HepG2 (cell line): Measurements from ENCODE around the gene FASTK. TPM values are rescaled to one million over a fixed set of nuclear protein-coding genes. Genes with fewer than 3 reads are reported as not detected.
A peak's percentile ranks its signal among the peaks of the same experiment; 100 is the strongest.

Source experiments
- ATF7-NPFF ChIP-seq: sonication (generic); formaldehyde crosslinking; IDR thresholded peaks from 2 replicates; pipeline ENCODE4 v1.8.1; 2023; ENCODE audit warnings: mild to moderate bottlenecking, low read depth, missing genetic modification reagents, moderate library complexity
- CBX2 ChIP-seq, 2 experiments: fragments of 200-600 bp in 1 of 2; sonication (generic); formaldehyde crosslinking in 1 of 2; IDR thresholded peaks; 2 replicates each; pipeline versions ENCODE4 v1.7.0 to v1.8.1; 2018 to 2022; ENCODE audit warnings: low read depth in 2 of 2, low read length in 1 of 2, mild to moderate bottlenecking in 1 of 2, missing genetic modification reagents in 1 of 2
- FOXP4 ChIP-seq: sonication (generic); formaldehyde crosslinking; IDR thresholded peaks from 2 replicates; pipeline ENCODE4 v1.4.0; 2020; ENCODE audit warnings: missing genetic modification reagents
- GLMP ChIP-seq: sonication (generic); formaldehyde crosslinking; IDR thresholded peaks from 2 replicates; pipeline ENCODE4 v1.9.0; 2021; ENCODE audit warnings: missing genetic modification reagents, mild to moderate bottlenecking, borderline replicate concordance
- HOXA7 ChIP-seq: sonication (generic); formaldehyde crosslinking; IDR thresholded peaks from 2 replicates; pipeline ENCODE4 v1.8.1; 2022; ENCODE audit warnings: mild to moderate bottlenecking, missing genetic modification reagents, moderate library complexity
- LRRFIP1 ChIP-seq: sonication (generic); formaldehyde crosslinking; conservative IDR thresholded peaks from 2 replicates; pipeline ENCODE4 v1.4.0; 2020; ENCODE audit warnings: missing genetic modification reagents
- MZF1 ChIP-seq: sonication (generic); formaldehyde crosslinking; IDR thresholded peaks from 2 replicates; pipeline ENCODE4 v1.8.1; 2023; ENCODE audit warnings: mild to moderate bottlenecking, missing genetic modification reagents, borderline replicate concordance
- NPAS2 ChIP-seq: sonication (generic); formaldehyde crosslinking; IDR thresholded peaks from 2 replicates; pipeline ENCODE4 v1.8.0; 2022; ENCODE audit warnings: mild to moderate bottlenecking, missing genetic modification reagents, borderline replicate concordance
- ONECUT2 ChIP-seq: sonication (generic); formaldehyde crosslinking; IDR thresholded peaks from 2 replicates; pipeline ENCODE4 v1.4.0; 2020; ENCODE audit warnings: missing genetic modification reagents
- PBX3 ChIP-seq: sonication (generic); formaldehyde crosslinking; IDR thresholded peaks from 2 replicates; pipeline ENCODE4 v1.8.1; 2023; ENCODE audit warnings: missing genetic modification reagents, inconsistent platforms, borderline replicate concordance
- POGZ ChIP-seq: sonication (generic); formaldehyde crosslinking; IDR thresholded peaks from 2 replicates; pipeline ENCODE4 v1.4.0; 2020; ENCODE audit warnings: mild to moderate bottlenecking, missing genetic modification reagents
- RBAK ChIP-seq: sonication (generic); formaldehyde crosslinking; IDR thresholded peaks from 2 replicates; pipeline ENCODE4 v1.5.1; 2020; ENCODE audit warnings: mild to moderate bottlenecking, missing genetic modification reagents
- TCF7 ChIP-seq: sonication (generic); IDR thresholded peaks from 2 replicates; pipeline ENCODE4 v1.6.1; 2016; ENCODE audit warnings: antibody characterized with exemption, low read depth
- THAP11 ChIP-seq: IDR thresholded peaks from 2 replicates; pipeline ENCODE4 v1.6.1; 2016; ENCODE audit warnings: missing biosample characterization, missing genetic modification reagents
- THYN1 ChIP-seq: sonication (generic); formaldehyde crosslinking; IDR thresholded peaks from 2 replicates; pipeline ENCODE4 v1.8.1; 2023; ENCODE audit warnings: low read depth, mild to moderate bottlenecking, moderate library complexity, missing genetic modification reagents, borderline replicate concordance
- ZBTB8A ChIP-seq: sonication (generic); formaldehyde crosslinking; IDR thresholded peaks from 2 replicates; pipeline ENCODE4 v1.4.0; 2020; ENCODE audit warnings: mild to moderate bottlenecking, low read depth, missing genetic modification reagents, borderline replicate concordance
- ZFAT ChIP-seq: sonication (generic); formaldehyde crosslinking; conservative IDR thresholded peaks from 2 replicates; pipeline ENCODE4 v1.8.1; 2023; ENCODE audit warnings: missing genetic modification reagents, inconsistent platforms
- ZNF124 ChIP-seq: sonication (generic); formaldehyde crosslinking; IDR thresholded peaks from 2 replicates; pipeline ENCODE4 v1.4.0; 2020; ENCODE audit warnings: missing genetic modification reagents
- ZNF547 ChIP-seq: sonication (generic); formaldehyde crosslinking; IDR thresholded peaks from 2 replicates; pipeline ENCODE4 v1.5.1; 2020; ENCODE audit warnings: mild to moderate bottlenecking, missing genetic modification reagents
- ZNF724P ChIP-seq: sonication (generic); formaldehyde crosslinking; IDR thresholded peaks from 2 replicates; pipeline ENCODE4 v1.8.0; 2022; ENCODE audit warnings: missing genetic modification reagents, borderline replicate concordance
- ZNF768 ChIP-seq: sonication (generic); formaldehyde crosslinking; IDR thresholded peaks from 2 replicates; pipeline ENCODE4 v1.4.0; 2020; ENCODE audit warnings: missing genetic modification reagents
- ZNF772 ChIP-seq: sonication (generic); formaldehyde crosslinking; IDR thresholded peaks from 2 replicates; pipeline ENCODE4 v1.5.0; 2020; ENCODE audit warnings: mild to moderate bottlenecking, missing genetic modification reagents
- ZNF879 ChIP-seq: sonication (generic); formaldehyde crosslinking; IDR thresholded peaks from 2 replicates; pipeline ENCODE4 v1.8.1; 2023; ENCODE audit warnings: missing genetic modification reagents
- ZSCAN9 ChIP-seq: IDR thresholded peaks from 2 replicates; pipeline ENCODE4 v1.6.1; 2016; ENCODE audit warnings: borderline replicate concordance
- polyA plus RNA-seq, 8 experiments: library from polyadenylated mRNA; depleted of rRNA in 3 of 8; stranded (reverse) in 7 of 8; unstranded in 1 of 8; fragments of >200 nt; fragmentation: Illumina TruSeq in 4 of 8; extraction: Trizol in 4 of 8; gene quantifications; 2 replicates each; pipeline versions ENCODE4 v1.2.1 to v1.2.3, GENCODE V29; 2011 to 2016; ENCODE audit warnings: low read depth in 4 of 8, missing spikeins in 1 of 8, mixed read lengths in 1 of 8; ENCODE audit not compliant: insufficient read depth in 1 of 8
- total RNA-seq, 5 experiments: library from RNA; depleted of rRNA; stranded (reverse); fragments of >200 nt; fragmentation: Illumina TruSeq; extraction: Trizol; gene quantifications; 2 replicates each; pipeline ENCODE4 v1.2.3, GENCODE V29; 2016; ENCODE audit warnings: low read depth in 1 of 5

The FASTK gene
- total and polyA plus RNA-seq, 2 of the 13 experiments (the other 11 are each of a cell fraction or from before 2014, with no cell fraction given) = 52.9 to 55.7 TPM

- TF ChIP-seq ZBTB8A (CRISPR knock-in tag) = no peak
- no peak; the same call in 1 of the 2 replicates for TF ChIP-seq ZNF724P (CRISPR knock-in tag)
- TF ChIP-seq HOXA7 (CRISPR knock-in tag) = no peak
- no peak for TF ChIP-seq NPAS2 (CRISPR knock-in tag)
- 0 out of 2 replicates have a peak, but pooled peaks have one; percentile 13 for TF ChIP-seq ZSCAN9
- TF ChIP-seq ATF7-NPFF (CRISPR knock-in tag) = peak; percentile 70; the same call in 1 of the 2 replicates
- no peak for TF ChIP-seq ZNF547 (CRISPR knock-in tag)
- TF ChIP-seq ZFAT (CRISPR knock-in tag) = no peak
- TF ChIP-seq LRRFIP1 = no peak
- TF ChIP-seq ZNF879 (CRISPR knock-in tag) = no peak
- no peak for TF ChIP-seq THYN1
- peak; percentile 99 for TF ChIP-seq THAP11
- TF ChIP-seq ZNF768 (CRISPR knock-in tag) = no peak; the same call in 1 of the 2 replicates
- no peak for TF ChIP-seq MZF1
- no peak for TF ChIP-seq ZNF124 (CRISPR knock-in tag)
- no peak for TF ChIP-seq GLMP
- TF ChIP-seq TCF7 = peak; percentile 92
- no peak for TF ChIP-seq CBX2 (IDR thresholded peaks at IDR 0.05; ENCODE audit: low read depth, low read length)
- no peak for TF ChIP-seq CBX2 (CRISPR knock-in tag; IDR thresholded peaks at IDR 0.05; ENCODE audit: low read depth)
- no peak for TF ChIP-seq FOXP4 (CRISPR knock-in tag)
- no peak for TF ChIP-seq ZNF772 (CRISPR knock-in tag)
- TF ChIP-seq ONECUT2 = no peak
- TF ChIP-seq PBX3 (CRISPR knock-in tag) = no peak
- no peak for TF ChIP-seq POGZ (CRISPR knock-in tag)
- no peak for TF ChIP-seq RBAK (CRISPR knock-in tag)
These were observed 22.4 kb downstream of the FASTK start (continued) for GRCh38 chr7:151057989-151058780.
